Fibroblast of the conjunctiva (primary cell): Measurements from ENCODE around the gene RAB39A.
A peak's percentile ranks its signal among the peaks of the same experiment; 100 is the strongest.

Experiments used
- DNase-seq: peaks from one replicate; pipeline ENCODE4 v3.0.0-alpha.2; 2010; ENCODE audit warnings: low read depth

The RAB39A gene

DNA sequence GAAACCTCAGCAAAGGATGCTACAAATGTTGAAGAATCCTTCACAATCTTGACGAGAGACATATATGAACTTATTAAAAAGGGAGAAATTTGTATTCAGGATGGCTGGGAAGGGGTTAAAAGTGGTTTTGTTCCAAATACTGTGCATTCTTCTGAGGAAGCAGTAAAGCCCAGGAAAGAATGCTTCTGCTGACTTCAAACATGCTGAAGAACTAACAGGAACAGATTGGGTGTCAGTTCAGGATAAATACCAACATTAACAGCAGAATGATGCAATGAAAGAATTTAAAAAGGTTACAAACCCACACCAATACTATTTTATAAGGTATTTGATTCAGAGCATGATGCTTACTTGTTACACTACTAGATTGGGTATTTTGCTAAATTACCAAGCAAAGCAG lies 33.9 kb downstream of the RAB39A start:
- DNase-seq, result no peak

DNA sequence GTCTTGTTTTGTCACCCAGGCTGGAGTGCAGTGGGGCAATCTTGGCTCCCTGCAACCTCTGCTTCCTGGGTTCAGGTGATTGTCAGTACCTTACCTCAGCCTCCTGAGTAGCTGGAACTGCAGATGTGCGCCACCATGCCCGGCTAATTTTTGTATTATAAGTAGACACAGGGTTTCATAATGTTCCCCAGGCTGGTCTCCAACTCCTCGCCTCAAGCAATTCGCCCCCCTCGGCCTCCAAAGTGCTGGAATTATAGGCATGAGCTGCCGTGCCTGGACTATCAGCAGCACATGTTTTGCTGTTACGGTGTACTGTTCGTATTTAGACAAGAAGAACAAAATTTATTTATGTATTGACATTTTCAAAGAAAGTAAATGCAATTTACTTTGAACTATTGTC lies 34.8 kb downstream of the RAB39A start:
- DNase-seq, result no peak

DNA sequence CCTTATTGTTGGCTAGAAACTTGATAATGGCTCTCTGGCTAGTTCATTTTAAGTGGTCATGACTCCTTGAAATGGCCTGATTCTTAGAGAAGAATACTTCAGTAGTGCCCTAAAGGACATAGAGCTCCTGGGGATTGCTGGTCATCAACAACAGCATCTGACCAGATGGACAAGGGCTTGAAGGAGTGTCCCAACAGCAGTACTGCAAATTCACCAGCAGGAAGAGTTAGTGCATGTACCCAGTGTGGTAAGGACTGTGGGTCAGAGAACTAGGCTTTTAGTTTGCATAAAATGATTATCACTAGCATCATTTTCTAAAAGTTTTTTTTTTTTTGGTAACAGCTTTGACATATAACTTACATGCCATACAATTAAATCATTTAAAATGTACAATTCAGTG lies 41.0 kb downstream of the RAB39A start:
- DNase-seq, result no peak

DNA sequence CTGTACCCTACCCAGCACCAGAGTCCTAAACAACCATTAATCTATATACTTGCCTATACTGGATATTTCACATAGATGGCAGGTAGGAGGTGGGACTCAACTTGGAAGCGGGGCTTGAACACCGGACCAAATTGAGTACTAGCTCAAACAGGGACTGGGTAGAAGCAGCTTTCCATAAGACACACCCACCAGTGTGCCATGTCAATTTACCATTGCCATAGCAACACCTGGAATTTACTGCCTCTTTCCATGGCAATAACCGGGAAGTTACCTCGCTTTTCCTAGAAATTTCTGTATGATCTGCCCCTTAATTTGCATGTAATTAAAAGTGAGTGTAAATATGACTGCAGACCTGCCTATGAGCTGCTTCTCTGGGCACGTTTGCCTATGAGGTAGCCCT lies 41.8 kb downstream of the RAB39A start:
- DNase-seq, result no peak

DNA sequence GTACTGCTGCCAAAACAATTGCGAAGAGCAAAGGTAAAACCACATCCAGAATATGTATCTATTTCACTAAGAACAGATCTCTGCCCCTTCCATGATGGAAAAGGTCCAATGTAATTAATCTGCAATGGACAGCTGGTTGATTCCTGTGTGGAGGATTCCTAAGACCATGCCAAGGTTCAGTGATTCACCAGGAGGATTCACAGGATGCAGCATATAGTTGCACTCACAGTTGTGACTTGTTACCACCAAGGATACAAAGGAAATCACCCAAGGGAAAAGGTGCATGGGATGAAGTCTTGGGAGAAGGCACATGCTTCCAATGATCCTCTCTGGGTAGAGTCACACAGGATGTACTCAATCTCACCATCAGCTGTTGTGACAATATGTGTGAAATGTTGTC lies 45.4 kb downstream of the RAB39A start:
- DNase-seq, result no peak

DNA sequence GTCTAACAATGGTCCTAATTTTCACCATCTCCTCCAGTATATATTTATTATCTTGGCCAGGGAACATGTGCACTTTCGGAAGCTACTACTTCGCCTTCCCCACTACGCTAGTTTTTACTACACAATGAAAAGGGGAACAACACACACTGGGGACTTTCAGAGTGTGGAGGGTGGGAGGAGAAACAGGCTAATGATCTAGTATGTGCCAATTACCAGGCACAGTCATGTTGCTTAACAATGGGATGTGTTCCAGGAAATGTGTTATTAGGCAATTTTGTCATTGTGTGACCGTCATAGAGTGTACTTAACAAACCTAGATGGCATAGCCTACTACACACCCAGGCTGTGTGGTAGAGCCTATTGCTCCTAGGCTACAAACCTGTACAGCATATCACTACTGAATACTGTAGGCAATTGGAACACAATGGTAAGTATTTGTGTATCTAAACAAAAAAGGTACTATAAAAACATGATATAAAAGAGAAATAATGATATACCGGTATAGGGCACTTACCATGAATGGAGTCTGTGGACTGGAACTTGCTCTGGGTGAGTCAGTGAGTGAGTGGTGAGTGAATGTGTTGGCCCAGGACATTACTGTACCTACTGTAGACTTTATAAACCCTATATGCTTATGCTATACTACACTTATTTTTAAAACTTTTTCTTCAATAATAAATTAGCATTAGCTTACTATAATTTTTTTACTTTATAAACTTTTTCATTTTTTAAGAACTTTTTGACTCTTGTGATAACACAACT lies 60.3 kb downstream of the RAB39A start:
- DNase-seq, result no peak

DNA sequence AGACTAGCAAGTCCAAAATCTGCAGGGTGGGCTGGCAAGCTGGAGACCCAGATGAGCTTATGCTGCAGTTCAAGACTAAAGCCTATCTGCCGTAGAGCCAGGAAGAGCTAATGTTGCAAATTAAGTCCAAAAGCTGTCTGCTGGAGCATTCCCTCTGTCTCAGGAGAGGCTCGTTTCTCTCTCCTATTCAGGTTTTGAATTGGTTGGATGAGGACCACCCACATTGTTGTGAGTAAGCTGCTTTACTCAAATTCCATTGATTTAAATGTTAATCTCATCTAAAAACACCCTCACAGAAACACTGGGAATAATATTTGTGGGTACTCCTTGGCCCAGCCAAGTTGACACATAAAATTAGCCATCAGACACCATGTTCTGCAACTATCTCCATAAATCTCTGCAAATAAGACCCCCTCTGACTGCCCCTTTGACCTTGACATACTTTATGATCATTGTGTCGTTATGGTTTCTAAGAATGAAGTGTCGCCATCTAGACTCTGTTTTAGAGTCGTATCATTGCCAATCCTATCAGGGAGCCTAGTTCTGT lies 63.7 kb downstream of the RAB39A start:
- DNase-seq, result no peak

DNA sequence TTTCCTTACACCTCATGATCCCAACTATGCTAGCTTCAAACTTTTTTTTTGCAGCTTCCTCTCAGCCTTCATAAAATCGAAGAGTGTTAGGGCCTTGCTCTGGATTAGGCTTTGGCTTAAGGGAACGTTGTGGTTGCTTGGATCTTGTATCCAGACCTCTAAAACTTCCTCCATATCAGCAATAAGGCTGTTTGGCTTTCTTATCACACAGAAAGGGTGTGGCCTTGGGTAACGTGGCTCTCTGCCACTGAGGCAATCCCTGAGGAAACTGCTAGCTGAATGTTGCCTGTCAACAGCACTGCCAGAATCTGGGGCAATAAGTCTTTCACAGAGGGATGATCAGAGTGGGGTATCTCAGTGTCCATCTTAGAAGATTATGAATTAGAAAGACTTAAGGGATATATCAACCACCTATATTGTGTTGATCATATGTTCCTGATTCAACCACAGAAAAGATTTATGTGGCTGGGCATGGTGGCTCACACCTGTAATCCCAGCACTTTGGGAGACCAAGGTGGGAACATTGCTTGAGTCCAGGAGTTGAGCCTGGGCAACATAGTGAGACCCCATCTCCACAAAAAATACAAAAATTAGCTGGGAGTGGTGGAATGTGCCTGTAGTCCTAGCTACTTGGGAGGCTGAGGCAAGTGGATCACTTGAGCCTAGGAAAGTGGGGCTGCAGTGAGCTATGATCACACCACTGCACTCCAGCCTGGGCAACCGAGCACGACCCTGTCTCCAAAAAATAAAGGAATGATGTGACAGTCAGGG lies 67.9 kb downstream of the RAB39A start:
- DNase-seq, result no peak

DNA sequence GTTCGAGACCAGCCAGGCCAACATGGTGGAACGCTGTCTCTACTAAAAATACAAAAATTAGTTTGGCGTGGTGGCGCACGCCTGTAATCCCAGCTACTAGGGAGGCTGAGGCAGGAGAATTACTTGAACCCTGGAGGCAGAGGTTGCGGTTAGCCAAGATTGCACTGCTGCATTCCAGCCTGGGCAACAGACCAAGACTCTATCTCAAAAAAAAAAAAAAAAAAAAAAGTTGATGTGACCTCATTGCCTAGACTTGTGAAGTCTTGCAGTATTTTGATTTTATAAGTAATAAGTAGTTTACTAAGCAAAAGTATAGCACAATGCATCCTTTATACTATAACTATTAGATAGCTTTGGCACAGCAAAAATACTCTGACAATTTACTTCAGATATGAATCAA lies 70.5 kb downstream of the RAB39A start:
- DNase-seq, result no peak

DNA sequence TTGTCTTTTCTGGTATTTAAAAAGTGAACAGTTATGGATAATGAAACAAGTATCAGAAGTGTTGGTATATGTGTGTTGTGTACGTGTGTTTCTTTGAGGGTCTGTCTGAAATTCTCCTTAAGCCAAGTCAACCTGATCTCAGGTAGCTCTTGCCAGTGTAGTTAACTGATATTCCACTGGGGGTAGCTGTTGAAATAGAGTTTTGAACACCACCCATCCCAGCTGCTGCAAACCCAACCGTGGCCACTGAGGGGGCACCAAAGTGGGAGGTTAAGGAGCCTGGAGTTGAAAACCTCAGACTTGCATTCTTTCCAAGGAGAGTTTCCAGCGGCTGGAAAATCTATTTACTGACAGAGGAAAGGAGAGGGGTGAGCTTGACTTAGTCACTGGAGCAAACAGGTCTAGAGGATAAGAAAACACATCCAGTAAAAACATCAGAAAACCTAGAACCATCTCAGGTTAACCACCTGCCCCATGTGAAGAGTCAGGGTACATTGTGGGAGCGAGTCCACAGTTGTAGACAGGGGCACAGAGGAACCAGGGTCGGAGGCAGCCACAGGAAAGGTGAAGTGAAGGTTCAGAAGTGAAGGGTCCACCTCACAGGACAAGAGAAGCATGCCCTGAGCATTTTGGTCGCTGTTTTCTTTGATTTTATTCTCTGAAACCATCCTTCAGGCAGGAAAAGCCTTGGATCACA lies 71.7 kb downstream of the RAB39A start:
- no peak for DNase-seq

DNA sequence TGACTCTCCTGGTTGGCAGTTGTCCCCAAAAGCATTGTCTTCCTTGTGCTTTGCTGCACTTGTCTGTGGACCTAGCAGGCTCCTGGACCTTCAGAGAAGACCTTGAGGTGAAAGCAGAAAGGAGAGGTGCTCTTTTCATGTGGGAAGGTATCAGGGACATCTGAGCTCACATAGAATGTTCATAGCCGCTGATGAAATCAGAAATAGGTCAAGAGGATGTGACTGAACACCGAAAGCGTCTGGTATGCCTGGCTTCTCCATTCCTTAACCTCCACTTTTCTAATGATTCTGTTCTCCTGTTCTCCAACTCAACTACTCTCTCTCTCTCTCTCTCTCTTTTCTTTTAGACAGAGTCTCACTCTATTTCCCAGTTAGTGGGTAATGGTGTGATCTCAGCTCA lies 74.2 kb downstream of the RAB39A start:
- no peak for DNase-seq

DNA sequence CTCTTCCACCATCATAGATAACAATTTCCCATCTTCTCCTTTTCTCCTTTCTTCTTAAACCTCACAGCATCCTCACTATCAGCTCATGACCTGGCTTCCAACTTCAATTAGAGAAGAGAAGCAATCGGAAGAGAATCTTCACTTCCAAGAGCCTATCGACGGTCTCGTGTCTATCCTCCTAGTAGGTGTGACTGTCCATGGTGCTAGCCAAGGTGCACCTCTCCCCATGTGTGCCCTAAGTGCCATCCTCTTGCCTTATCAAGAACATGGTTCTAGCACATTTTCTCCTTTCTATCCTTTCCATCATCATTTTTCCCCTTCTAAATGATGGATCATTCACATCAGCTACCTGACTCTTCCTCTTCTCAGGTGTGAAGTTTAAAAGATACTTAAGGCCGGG lies 75.4 kb downstream of the RAB39A start:
- no peak for DNase-seq

DNA sequence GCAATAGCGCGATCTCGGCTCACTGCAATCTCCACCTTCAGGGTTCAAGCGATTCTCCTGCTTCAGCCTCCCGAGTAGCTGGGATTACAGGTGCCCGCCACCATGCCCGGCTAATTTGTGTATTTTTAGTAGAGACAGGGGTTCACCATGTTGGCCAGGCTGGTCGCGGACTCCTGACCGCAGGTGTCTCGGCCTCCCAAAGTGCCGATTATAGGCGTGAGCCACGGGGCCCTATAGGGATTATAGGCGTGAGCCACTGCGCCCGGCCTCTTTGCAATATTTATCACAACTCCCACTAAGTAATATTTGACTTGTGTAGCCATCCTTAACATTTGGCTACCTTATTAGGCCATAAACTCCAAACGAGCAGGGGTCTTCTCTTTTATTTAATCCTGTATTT lies 79.6 kb downstream of the RAB39A start:
- DNase-seq, result no peak

DNA sequence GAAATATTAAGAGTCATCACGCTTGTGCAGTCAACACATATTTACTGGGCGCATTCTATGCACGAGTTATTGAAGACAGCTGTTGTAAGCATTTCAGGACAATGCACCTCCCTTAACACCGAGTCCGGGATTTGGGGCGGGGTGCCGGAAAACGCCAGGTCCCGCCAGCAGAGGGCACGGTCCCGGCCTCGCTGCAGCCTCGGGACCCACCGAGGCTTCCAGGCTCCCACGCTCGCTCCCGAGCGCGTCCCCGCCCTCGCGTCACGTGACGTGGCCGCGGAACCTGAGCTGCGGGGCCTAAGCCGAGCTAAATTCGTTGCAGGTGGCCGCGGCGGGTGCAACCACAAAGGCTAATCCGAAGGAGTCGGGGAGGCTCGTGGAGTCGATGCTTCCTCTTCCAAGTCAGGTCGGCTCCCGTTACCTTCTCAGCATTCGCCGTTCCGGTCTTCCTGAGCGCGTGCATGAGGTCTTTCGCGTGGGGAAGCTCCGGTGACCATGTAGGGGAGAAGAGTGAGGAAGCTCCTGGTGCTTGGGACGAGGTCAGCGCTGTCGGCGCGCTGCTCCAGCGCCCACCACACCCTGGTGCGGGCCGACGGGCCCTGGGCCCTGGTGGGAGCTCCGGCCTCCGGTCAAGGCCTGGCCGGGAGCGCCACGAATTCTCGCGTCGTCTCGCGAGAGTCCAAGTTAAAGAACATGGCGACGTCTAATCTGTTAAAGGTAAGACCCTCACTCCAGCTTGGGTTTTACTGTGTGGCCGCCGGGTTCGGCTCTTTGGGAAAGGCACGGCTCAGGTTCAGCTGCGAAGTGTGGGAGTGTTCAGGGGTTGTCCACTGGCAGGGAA lies 80.6 kb downstream of the RAB39A start, which contains the start of gene CUL5:
TSS of gene CUL5 (plus strand) at position 243 of the 841 bp plus-strand sequence. CDS start at position 694, 451 bp downstream.
- peak; percentile 86 for DNase-seq

DNA sequence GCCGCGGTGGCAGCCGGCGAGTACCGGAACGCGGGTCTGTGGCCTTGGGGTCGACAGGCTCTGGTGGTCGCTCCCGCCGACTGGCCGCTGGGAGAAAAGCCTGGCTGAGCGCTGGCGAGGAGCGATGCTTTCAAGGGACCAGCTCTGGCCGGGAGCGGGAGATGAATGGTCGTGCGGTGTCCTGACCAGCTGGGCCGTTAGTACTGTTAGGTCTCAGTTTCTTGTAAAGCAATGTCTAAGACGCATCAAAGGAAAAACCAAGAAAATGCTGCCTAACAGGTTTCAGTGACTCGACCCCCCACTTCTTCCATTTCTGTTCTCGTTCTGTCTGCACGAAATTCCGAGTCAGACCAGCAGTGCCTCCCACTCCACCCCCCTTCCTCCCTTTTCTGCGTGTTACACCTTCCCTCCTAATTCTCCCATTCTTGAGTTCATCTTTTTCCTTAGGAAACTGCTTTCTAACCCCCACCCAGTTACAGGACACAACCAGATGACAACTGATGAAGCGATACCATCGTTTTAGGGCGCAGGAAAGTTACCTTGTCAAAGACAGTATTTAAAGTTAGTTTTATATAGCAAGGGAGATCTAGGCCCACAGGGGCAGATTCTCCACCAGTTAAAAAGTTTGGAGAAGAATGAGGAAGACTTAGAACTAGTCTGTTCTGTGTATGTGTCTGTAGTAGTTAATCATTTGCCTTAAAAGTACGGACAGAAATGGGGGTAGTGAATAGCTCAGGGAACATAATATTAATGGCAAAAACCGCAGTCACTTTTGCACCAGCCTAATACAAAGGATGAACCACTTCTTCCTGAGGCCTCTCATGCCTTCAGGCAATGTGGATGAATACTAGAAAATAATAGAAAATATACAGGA lies 81.5 kb downstream of the RAB39A start:
- DNase-seq, result no peak

DNA sequence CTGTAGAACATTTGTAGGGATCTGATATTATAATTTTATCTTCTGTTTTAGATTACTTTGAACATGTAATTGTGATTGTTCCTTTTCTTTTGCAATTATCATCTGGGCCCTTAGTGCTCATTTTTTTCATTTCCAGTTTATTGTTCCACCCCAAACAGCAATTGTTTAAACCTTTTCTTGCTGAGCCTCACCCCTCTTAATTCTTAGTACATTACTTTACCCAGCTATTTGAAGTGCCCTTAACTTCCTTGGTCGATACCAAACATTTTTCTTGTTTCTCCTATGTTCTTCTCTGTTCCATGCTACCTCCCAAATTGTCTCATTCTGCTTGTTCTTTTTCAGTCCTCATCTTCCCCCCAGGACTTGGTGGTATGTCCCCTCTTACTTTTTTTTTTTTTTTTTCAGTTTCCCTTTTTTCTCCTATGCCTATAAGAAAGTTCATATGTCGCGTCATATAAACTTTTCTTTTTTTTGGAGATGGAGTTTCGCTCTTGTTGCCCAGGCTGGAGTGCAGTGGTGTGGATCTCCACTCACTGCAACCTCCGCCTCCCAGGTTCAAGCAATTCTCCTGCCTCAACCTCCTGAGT lies 84.0 kb downstream of the RAB39A start:
- no peak for DNase-seq
